ENCODE measurements around the gene PDE4B.

PDE4B gene

GRCh38 chr1:66240491-66241484 lies 448.1 kb downstream of the PDE4B start:
- no peak for DNase-seq (ENCODE audit: low read depth)

DNA sequence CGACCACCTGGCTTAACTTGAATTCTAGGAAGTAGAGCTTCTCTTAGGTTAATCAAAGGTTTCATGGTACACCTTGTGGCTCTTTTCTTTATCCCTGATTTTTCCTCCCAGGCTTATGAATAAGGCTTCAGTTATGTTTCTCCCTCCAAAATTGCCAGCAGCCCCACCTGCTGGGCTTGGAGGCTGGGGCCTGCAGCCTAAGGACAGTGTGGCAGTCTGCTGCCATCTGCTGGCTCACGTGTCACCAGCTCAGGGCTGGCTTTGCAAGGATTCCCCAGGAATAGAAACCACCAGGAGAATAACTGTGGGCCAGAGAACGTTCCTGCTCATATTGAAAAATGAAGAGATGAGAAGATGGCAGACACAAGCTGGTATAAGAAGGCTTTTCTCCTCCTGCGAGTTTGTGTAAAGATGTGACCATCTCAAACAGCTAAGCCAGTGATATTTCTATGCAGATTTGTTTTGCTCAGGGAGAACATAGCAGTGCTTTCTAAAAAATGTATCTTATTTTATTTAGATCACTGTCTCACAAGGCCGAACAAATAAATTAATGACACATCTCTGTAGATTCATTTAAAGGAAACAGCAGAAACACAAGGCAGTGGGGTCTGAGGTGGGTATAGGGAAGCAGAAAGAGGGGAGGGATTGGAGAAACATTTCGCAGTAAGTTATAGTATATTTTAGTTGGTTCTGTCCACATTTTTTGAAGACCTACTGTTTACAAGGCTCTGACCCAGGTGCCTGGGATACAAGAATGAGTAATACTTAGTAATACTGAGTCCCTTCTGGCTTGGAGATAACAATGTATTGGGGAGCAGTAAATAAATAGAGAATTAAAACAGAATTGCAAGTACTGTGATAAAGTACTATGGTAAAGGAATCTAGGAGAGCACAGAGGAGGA lies 450.2 kb downstream of the PDE4B start:
- peak; percentile 72 for DNase-seq (ENCODE audit: low read depth)

DNA sequence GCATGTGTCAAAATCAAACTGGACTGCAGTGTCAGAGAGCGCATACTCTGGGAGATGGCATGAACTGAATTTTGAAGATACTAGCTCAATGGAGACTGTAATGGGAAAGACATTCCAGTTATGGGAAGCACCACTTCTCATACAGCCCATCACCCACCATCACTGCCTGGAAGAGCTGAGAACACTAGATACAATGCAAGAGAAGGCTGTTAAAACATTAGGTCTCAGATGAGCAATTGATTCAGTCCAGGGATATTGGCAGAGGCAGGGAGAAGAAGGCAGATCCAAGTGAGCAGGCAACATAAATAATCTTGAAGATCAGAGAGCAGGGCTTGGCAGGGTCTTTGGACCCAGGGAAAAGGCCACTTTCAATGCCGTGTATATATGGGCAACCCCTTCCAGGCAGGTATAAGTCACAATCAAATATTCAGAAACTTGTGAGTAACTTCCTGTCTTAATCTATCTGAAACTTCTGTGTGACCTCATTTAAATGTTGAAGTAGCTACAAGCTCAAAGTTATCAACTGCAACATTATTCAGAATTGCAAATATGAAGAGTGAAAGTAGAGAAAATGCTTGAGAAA lies 450.9 kb downstream of the PDE4B start:
- no peak for DNase-seq (ENCODE audit: low read depth)

- no peak for DNase-seq (ENCODE audit: low read depth)
These were observed 451.7 kb downstream of the PDE4B start for GRCh38 chr1:66244429-66244828.

DNA sequence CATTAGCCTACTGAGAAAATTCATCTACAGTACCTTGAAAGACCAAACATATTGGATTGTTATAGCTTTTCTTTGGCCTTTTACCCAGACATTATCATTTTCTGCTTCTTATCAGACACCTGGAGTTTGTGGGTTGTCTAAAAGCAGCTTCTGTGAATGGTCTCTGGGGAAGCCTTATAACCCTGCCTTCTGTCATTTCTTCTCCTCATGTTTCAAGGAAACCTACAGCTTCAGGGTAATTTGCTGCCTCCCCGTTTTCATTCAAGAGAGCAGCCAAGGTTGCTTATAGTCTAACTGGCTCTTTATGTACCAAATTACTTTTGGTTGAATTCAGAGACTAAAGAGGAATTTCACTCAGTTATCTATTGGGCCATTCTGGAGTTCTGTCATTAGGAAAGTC lies 453.0 kb downstream of the PDE4B start:
- no peak for DNase-seq (ENCODE audit: low read depth)

GRCh38 chr1:66246351-66247269 lies 453.9 kb downstream of the PDE4B start:
- DNase-seq (ENCODE audit: low read depth): no peak

GRCh38 chr1:66247415-66248208 lies 454.9 kb downstream of the PDE4B start:
- no peak for DNase-seq (ENCODE audit: low read depth)

DNA sequence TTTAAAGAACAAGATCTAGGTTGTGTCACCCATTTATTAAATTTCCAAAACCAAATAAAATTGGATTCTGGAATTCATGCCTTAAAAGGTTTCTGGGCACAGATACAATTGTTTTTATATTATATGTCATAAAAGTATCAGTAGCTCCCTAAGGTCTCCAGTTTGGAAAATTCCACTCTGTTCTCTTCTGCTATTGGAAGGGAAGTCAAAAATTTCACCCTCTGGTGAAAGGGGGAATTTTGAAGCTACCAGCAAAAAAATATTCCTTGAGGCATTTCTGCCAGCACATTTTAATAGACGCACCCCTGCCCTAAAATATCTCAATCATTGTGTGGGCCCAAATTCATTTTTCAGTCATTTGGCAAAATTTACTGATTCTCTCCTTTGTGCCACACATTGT lies 455.6 kb downstream of the PDE4B start:
- DNase-seq (ENCODE audit: low read depth): no peak

GRCh38 chr1:66248746-66249145 lies 456.1 kb downstream of the PDE4B start:
- no peak for DNase-seq (ENCODE audit: low read depth)

DNA sequence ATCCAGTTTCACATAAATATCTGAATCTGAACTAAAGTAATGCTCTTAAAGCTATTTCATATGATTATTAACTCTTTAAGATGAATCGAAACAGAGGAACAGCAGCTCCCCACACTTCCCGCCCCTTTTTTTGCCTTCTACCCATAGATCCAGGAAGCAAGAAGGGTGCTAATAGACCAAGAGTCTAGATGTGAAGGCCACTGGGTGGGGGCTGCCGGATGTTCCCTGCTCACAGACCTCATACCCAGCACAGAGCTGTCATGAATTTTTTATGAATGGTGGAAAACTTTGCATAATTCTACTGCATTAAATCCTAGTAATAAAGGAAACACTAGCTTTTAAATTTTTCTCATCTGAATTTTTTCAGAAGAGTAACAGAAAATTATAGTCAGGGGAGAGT lies 457.4 kb downstream of the PDE4B start:
- DNase-seq (ENCODE audit: low read depth): no peak

DNA sequence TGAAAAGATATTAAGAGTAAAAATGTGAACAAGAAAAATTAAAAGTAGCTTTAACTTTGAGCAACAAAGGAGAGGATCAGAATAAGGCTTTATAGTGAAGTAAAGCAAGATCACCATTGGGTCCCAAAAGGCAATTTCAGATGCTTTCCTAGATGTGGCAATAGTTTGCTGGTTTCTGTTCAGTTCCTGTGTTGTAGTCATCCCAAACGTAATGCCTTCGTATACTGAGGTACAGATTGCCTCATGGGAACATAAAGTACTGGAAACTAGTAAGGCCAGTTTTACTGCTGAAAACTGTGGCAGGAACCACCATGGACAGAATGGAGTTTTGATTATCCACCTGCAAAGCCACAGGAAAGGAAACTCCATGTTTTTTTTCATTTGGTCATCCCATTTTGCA lies 457.8 kb downstream of the PDE4B start:
- peak; percentile 44 for DNase-seq (ENCODE audit: low read depth)

GRCh38 chr1:66251546-66251945 lies 458.9 kb downstream of the PDE4B start:
- no peak for DNase-seq (ENCODE audit: low read depth)

- DNase-seq (ENCODE audit: low read depth): peak; percentile 71
These were observed 460.7 kb downstream of the PDE4B start for GRCh38 chr1:66253330-66253921.

- no peak for DNase-seq (ENCODE audit: low read depth)
These were observed 462.1 kb downstream of the PDE4B start for GRCh38 chr1:66254785-66255184.

- DNase-seq (ENCODE audit: low read depth): no peak
These were observed 464.2 kb downstream of the PDE4B start for GRCh38 chr1:66256629-66257572.

- no peak for DNase-seq (ENCODE audit: low read depth)
These were observed 465.9 kb downstream of the PDE4B start for GRCh38 chr1:66258404-66259105.

- no peak for DNase-seq (ENCODE audit: low read depth)
These were observed 468.7 kb downstream of the PDE4B start for GRCh38 chr1:66261364-66261763.

Measured in stromal cell of bone marrow (primary cell).